ENCODE measurements around the gene FSTL1.

FSTL1 gene

DNA sequence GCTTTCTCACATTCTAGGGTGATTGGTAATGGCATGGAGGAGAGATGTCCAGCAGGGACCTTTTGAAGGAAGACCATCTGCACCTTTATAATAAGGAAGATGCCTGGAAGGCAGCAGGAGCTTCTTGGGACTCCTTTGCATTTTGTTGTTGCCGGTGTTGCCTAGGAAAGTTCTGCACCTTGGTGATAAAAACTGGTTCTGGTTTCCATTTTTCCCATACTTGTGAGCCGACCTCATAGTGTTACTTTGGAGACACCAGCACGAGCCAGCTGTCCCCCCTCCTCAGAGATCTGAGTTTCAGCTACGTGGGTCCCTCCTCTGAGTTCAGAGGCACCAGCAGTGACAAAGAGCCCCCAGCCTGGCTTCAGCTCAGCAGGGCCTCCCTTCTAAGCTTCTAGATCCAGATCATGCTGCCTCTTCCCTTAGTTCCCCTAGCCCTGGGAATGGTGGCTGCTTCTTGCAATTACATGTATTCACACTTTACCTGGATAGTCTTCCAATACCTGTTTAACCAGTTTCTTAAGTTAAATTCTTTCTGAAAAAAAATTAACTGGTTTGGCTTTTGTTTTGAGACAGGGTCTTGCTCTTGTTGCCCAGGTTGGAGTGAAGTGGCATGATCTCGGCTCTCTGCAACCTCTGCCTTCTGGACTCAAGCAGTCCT, 18.0 kb upstream of the FSTL1 start:
- Histone ChIP-seq H3K36me3 (ENCODE audit: control insufficient read depth in 2 of 2, insufficient read depth in 2 of 2, low read length in 2 of 2) (no peaks in the 10 kb centered on the region), H3K9me3 (ENCODE audit: control insufficient read depth in 2 of 2, low read length in 2 of 2) (no peaks in the 10 kb centered on the region), H3K9ac (ENCODE audit: low read depth in 1 of 2, low read length in 2 of 2) (no peak overlapping the region), H3K4me1 (ENCODE audit: control insufficient read depth in 2 of 2, insufficient read depth in 2 of 2, low read length in 2 of 2) (no peaks in the 10 kb centered on the region), H3K27me3 (ENCODE audit: control insufficient read depth in 2 of 2, insufficient read depth in 2 of 2, low read length in 2 of 2) (no peaks in the 10 kb centered on the region), H3K4me3 (ENCODE audit: low read length in 2 of 2) (no peak overlapping the region), H3K27ac (ENCODE audit: low read depth in 2 of 2, low read length in 2 of 2) (no peak overlapping the region)

DNA sequence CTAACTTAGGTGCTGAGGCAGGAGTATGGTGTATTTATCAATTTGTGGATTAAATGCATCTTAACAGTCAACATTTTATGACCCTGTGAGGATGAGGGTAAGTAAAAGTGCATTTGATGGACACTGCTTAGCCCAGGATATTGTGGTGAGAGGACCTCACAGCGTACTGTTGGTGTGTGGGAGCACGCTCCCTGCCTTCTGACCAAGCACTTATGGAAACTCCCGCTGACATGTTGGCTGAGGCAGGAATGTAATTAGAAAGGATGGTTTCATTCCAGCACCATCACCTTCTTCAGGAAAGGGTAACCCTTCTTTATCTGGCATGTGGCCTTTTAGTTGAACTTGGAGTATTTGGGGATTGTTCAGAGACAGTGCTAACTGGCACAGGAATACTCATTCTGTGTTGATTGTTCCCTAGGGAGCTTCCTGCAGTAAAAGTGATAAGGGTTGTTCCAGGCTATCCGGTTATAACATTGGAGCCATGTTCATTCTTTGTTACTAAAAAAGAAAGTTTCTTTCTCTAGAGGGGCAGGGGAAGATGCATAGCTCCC, 11.7 kb upstream of the FSTL1 start:
- no peak overlapping the region for H3K9ac ChIP-seq (ENCODE audit: low read depth in 1 of 2, low read length in 2 of 2)
- H3K9me3 ChIP-seq (ENCODE audit: control insufficient read depth in 2 of 2, low read length in 2 of 2) = no peaks in the 10 kb centered on the region
- H3K36me3 ChIP-seq (ENCODE audit: control insufficient read depth in 2 of 2, insufficient read depth in 2 of 2, low read length in 2 of 2) = no peaks in the 10 kb centered on the region
- no peaks in the 10 kb centered on the region for H3K4me1 ChIP-seq (ENCODE audit: control insufficient read depth in 2 of 2, insufficient read depth in 2 of 2, low read length in 2 of 2)
- no peaks in the 10 kb centered on the region for H3K27me3 ChIP-seq (ENCODE audit: control insufficient read depth in 2 of 2, insufficient read depth in 2 of 2, low read length in 2 of 2)
- no peak overlapping the region for H3K4me3 ChIP-seq (ENCODE audit: low read length in 2 of 2)
- no peak overlapping the region for H3K27ac ChIP-seq (ENCODE audit: low read depth in 2 of 2, low read length in 2 of 2)

DNA sequence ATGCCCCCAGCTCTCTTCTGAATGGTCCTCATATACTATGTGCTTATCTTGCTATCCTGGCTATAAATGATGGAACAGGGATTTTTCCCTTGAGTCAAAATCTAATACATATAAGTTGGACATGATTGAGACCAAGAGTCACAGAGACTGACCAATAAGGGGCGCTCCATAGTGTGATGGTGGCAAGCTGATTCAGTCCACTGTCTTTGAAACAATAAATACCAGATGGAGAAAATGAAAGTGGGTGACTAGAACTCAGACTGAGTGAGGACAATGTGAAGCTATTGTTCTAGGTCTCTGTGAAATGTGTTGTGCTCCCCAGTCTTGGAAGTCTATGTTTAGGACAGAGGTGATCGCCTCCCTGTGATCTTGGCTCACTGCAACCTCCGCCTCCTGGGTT, 10.6 kb upstream of the FSTL1 start:
- H3K27ac ChIP-seq (ENCODE audit: low read depth in 2 of 2, low read length in 2 of 2) = no peak overlapping the region
- no peak overlapping the region for H3K9ac ChIP-seq (ENCODE audit: low read depth in 1 of 2, low read length in 2 of 2)
- no peaks in the 10 kb centered on the region for H3K9me3 ChIP-seq (ENCODE audit: control insufficient read depth in 2 of 2, low read length in 2 of 2)
- no peaks in the 10 kb centered on the region for H3K27me3 ChIP-seq (ENCODE audit: control insufficient read depth in 2 of 2, insufficient read depth in 2 of 2, low read length in 2 of 2)
- no peaks in the 10 kb centered on the region for H3K36me3 ChIP-seq (ENCODE audit: control insufficient read depth in 2 of 2, insufficient read depth in 2 of 2, low read length in 2 of 2)
- H3K4me1 ChIP-seq (ENCODE audit: control insufficient read depth in 2 of 2, insufficient read depth in 2 of 2, low read length in 2 of 2) = no peaks in the 10 kb centered on the region
- no peak overlapping the region for H3K4me3 ChIP-seq (ENCODE audit: low read length in 2 of 2)

DNA sequence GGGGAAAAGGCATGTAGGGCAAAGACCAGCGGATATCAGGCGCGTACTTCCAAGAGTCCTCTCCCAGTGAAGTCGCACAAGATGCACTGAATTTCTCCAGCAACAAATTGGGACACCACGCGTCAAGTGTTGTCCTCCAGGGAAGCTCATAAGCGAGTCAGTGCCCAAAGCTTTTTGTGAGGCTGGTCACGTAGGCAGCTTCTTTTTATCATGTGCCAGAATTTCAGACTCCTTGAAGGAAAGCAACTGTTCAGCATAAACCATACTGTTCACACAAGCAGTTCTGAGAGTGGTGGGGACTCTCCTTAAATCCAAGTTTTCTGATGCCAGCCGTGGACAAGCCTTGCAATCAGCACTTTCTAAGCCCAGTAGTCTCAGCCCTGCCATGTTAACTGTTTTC, 10.1 kb upstream of the FSTL1 start:
- no peak overlapping the region for H3K4me3 ChIP-seq (ENCODE audit: low read length in 2 of 2)
- no peaks in the 10 kb centered on the region for H3K27me3 ChIP-seq (ENCODE audit: control insufficient read depth in 2 of 2, insufficient read depth in 2 of 2, low read length in 2 of 2)
- no peak overlapping the region for H3K9ac ChIP-seq (ENCODE audit: low read depth in 1 of 2, low read length in 2 of 2)
- no peaks in the 10 kb centered on the region for H3K9me3 ChIP-seq (ENCODE audit: control insufficient read depth in 2 of 2, low read length in 2 of 2)
- H3K27ac ChIP-seq (ENCODE audit: low read depth in 2 of 2, low read length in 2 of 2) = no peak overlapping the region
- no peaks in the 10 kb centered on the region for H3K4me1 ChIP-seq (ENCODE audit: control insufficient read depth in 2 of 2, insufficient read depth in 2 of 2, low read length in 2 of 2)
- no peaks in the 10 kb centered on the region for H3K36me3 ChIP-seq (ENCODE audit: control insufficient read depth in 2 of 2, insufficient read depth in 2 of 2, low read length in 2 of 2)

DNA sequence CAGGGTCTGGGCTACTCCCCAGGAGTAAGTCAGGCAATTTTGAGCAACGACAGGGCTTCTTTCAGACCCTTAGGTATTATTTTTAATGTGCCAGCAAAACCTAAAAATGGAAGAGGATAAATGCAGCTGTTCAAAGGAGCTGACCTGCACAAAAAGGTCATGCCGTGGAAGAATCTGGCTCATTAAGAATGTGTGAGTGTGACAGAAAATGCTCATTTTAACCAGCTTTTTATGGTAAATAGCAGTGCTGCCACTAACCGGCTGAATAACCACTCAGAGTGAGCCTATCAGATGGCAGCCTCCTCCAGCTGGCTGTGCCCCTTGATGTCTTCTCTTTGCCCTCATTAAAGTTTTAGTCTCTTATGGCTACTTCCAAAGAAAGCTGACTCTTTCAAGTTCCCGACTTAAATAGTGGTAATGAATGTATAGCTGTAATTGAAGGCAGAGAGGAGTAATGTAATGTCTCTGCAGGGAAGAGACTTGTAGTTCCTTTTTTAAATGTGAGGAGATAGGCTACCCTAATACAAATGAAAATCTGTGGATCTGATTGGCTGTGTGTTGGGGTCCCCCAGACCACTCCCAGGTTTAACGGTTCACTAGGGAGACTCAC, 9.5 kb upstream of the FSTL1 start:
- H3K4me1 ChIP-seq (ENCODE audit: control insufficient read depth in 2 of 2, insufficient read depth in 2 of 2, low read length in 2 of 2) = no peaks in the 10 kb centered on the region
- no peaks in the 10 kb centered on the region for H3K27me3 ChIP-seq (ENCODE audit: control insufficient read depth in 2 of 2, insufficient read depth in 2 of 2, low read length in 2 of 2)
- H3K4me3 ChIP-seq (ENCODE audit: low read length in 2 of 2) = no peak overlapping the region
- H3K27ac ChIP-seq (ENCODE audit: low read depth in 2 of 2, low read length in 2 of 2) = no peak overlapping the region
- H3K9ac ChIP-seq (ENCODE audit: low read depth in 1 of 2, low read length in 2 of 2) = no peak overlapping the region
- no peaks in the 10 kb centered on the region for H3K36me3 ChIP-seq (ENCODE audit: control insufficient read depth in 2 of 2, insufficient read depth in 2 of 2, low read length in 2 of 2)
- no peaks in the 10 kb centered on the region for H3K9me3 ChIP-seq (ENCODE audit: control insufficient read depth in 2 of 2, low read length in 2 of 2)

DNA sequence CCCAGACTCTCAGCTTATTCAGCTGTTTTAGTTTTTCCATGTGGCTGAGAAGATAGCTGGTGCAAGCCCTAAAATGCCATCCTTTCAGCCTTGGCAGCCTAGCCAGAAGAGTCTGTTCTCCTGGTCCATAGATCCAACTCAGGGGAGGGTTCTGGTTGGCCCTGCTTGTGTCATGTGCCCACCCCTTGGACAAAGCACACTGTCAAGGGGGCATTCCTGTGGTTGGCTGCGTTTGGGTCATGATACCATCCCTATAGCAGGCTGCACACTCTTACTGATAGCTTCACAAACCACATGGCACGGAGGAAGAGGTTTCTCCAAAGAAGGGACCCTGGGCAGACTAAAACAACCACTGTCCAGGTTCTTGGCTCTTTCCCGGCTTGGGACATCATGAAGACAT, 8.4 kb upstream of the FSTL1 start:
- Histone ChIP-seq H3K27ac (ENCODE audit: low read depth in 2 of 2, low read length in 2 of 2) (no peak overlapping the region), H3K4me1 (ENCODE audit: control insufficient read depth in 2 of 2, insufficient read depth in 2 of 2, low read length in 2 of 2) (peaks cover 0 to 3% of the 10 kb centered on the region in 2 donors), H3K9ac (ENCODE audit: low read depth in 1 of 2, low read length in 2 of 2) (no peak overlapping the region), H3K4me3 (ENCODE audit: low read length in 2 of 2) (no peak overlapping the region), H3K36me3 (ENCODE audit: control insufficient read depth in 2 of 2, insufficient read depth in 2 of 2, low read length in 2 of 2) (no peaks in the 10 kb centered on the region), H3K27me3 (ENCODE audit: control insufficient read depth in 2 of 2, insufficient read depth in 2 of 2, low read length in 2 of 2) (no peaks in the 10 kb centered on the region), H3K9me3 (ENCODE audit: control insufficient read depth in 2 of 2, low read length in 2 of 2) (no peaks in the 10 kb centered on the region)

DNA sequence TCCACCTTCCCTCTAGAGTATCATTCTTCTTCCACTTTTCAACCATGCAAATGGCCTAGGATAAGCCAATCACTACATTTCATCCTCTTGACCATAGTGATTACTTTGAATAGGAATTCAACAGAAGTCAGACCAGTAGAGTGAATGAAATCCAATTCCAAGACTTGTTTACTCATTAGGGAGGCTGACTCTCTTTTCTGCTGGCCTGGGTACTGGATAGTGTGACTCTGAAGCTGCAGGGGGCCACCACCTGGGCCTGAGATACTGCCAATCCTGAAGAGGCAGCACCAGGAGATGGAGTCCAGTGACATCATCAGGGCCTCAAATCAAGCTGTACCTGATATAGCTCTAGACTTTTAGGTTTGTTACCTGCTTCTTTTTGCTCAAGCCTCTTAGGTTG, 7.0 kb upstream of the FSTL1 start:
- H3K27me3 ChIP-seq (ENCODE audit: control insufficient read depth in 2 of 2, insufficient read depth in 2 of 2, low read length in 2 of 2) = no peaks in the 10 kb centered on the region
- no peak overlapping the region for H3K9ac ChIP-seq (ENCODE audit: low read depth in 1 of 2, low read length in 2 of 2)
- H3K36me3 ChIP-seq (ENCODE audit: control insufficient read depth in 2 of 2, insufficient read depth in 2 of 2, low read length in 2 of 2) = no peaks in the 10 kb centered on the region
- no peak overlapping the region for H3K4me3 ChIP-seq (ENCODE audit: low read length in 2 of 2)
- no peak overlapping the region for H3K27ac ChIP-seq (ENCODE audit: low read depth in 2 of 2, low read length in 2 of 2)
- H3K4me1 ChIP-seq (ENCODE audit: control insufficient read depth in 2 of 2, insufficient read depth in 2 of 2, low read length in 2 of 2) = peaks cover 0 to 3% of the 10 kb centered on the region in 2 donors
- H3K9me3 ChIP-seq (ENCODE audit: control insufficient read depth in 2 of 2, low read length in 2 of 2) = no peaks in the 10 kb centered on the region

DNA sequence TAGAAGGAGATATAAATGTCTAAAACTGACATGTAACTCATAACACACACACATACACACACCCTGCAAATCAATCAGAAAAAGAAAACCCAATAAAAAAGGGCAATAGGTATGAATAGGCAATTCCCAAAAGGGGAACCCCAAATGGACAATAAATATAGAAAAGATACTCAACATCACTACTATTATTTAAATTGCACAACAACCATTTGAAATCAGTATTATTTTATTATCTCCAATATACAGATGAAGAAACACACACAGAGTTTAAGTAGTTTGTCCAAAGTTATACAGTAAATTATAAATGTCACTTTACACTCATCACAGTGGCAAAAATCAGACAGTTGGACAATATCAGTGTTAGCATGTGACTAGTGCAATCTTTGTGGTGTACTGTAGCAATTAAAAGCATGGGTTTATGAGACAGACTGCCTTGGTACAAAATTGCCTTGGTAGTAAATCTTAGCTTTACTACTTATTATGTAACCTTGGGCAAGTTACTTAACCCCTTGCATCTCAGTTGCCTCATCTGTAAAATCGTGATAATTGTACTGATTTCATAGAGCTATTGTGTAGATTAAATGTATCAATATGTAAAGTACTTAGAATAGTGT, 3.4 kb upstream of the FSTL1 start:
- Histone ChIP-seq H3K9me3 (ENCODE audit: control insufficient read depth in 2 of 2, low read length in 2 of 2) (no peaks in the 10 kb centered on the region), H3K4me1 (ENCODE audit: control insufficient read depth in 2 of 2, insufficient read depth in 2 of 2, low read length in 2 of 2) (peaks cover 2 to 3% of the 10 kb centered on the region in 2 donors), H3K27ac (ENCODE audit: low read depth in 2 of 2, low read length in 2 of 2) (no peak overlapping the region), H3K27me3 (ENCODE audit: control insufficient read depth in 2 of 2, insufficient read depth in 2 of 2, low read length in 2 of 2) (peaks cover under 1 to 3% of the 10 kb centered on the region in 2 donors), H3K9ac (ENCODE audit: low read depth in 1 of 2, low read length in 2 of 2) (no peak overlapping the region), H3K4me3 (ENCODE audit: low read length in 2 of 2) (no peak overlapping the region), H3K36me3 (ENCODE audit: control insufficient read depth in 2 of 2, insufficient read depth in 2 of 2, low read length in 2 of 2) (no peaks in the 10 kb centered on the region)

DNA sequence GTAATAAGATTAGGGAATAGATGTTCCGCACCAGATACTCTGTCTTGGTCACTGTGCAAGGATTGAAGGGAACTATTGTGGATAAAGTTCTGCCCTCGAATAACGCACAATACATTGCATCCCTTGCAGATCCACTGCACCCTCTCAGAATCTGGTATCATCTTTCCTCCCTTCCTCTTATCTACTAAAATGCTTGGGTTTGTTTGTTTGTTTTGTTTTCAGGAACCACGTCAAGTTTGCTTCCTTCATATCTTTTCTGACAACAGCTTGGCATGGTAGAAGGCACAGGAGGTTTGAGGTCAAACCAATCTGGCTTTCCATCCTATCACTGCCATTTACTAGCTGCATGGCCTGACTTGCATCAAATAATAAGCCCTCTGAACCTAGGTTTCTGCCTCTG, 2.0 kb upstream of the FSTL1 start:
- H3K9me3 ChIP-seq (ENCODE audit: control insufficient read depth in 2 of 2, low read length in 2 of 2) = no peaks in the 10 kb centered on the region
- peaks cover 7 to 8% of the 10 kb centered on the region in 2 donors for H3K27me3 ChIP-seq (ENCODE audit: control insufficient read depth in 2 of 2, insufficient read depth in 2 of 2, low read length in 2 of 2)

DNA sequence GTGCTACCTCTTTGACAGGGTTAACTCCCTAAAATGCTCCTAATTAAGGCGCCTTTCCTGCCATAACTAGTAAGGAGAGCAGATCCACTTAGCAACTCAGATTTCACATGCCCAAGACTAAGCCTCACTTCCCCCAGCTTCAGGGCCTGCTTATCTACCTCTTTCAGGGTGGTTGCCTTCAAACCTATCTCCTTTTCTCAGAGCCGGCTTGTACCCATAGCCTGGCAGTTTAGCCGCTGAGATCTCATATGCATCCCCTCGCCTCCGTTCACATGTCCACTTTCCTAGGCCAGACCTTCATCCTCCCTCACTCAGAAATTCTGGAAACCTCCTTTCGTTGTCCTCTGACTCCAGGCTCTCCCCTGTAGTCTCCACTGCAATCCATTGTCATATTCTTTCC, 1.0 kb upstream of the FSTL1 start:
- peak overlapping the region; percentile 72 to 83 for H3K27ac ChIP-seq (ENCODE audit: low read depth in 2 of 2, low read length in 2 of 2)
- peak overlapping the region in 1 of 2 donors; percentile 66 for H3K4me3 ChIP-seq (ENCODE audit: low read length in 2 of 2)
- peaks cover 2 to 3% of the 10 kb centered on the region in 2 donors for H3K4me1 ChIP-seq (ENCODE audit: control insufficient read depth in 2 of 2, insufficient read depth in 2 of 2, low read length in 2 of 2)
- no peaks in the 10 kb centered on the region for H3K36me3 ChIP-seq (ENCODE audit: control insufficient read depth in 2 of 2, insufficient read depth in 2 of 2, low read length in 2 of 2)
- no peaks in the 10 kb centered on the region for H3K9me3 ChIP-seq (ENCODE audit: control insufficient read depth in 2 of 2, low read length in 2 of 2)
- H3K27me3 ChIP-seq (ENCODE audit: control insufficient read depth in 2 of 2, insufficient read depth in 2 of 2, low read length in 2 of 2) = peaks cover 7 to 8% of the 10 kb centered on the region in 2 donors
- H3K9ac ChIP-seq (ENCODE audit: low read depth in 1 of 2, low read length in 2 of 2) = no peak overlapping the region

More for the DNA sequence above, 2.0 kb upstream of the FSTL1 start:
- Histone ChIP-seq H3K27ac (ENCODE audit: low read depth in 2 of 2, low read length in 2 of 2) (no peak overlapping the region), H3K36me3 (ENCODE audit: control insufficient read depth in 2 of 2, insufficient read depth in 2 of 2, low read length in 2 of 2) (no peaks in the 10 kb centered on the region), H3K4me1 (ENCODE audit: control insufficient read depth in 2 of 2, insufficient read depth in 2 of 2, low read length in 2 of 2) (peaks cover 2 to 3% of the 10 kb centered on the region in 2 donors), H3K4me3 (ENCODE audit: low read length in 2 of 2) (no peak overlapping the region), H3K9ac (ENCODE audit: low read depth in 1 of 2, low read length in 2 of 2) (no peak overlapping the region)
